ENCODE data around the gene SLC25A13.

SLC25A13 gene

GRCh38 chr7:96179341-96179740 lies 142.6 kb downstream of the SLC25A13 start:
- no peak overlapping the region for H3K4me3 ChIP-seq (ENCODE audit: low read depth, low read length)
- no peak for TF ChIP-seq CTCF (IDR thresholded peaks at IDR 0.05; ENCODE audit: low read depth, low read length, missing control alignments)
- in situ Hi-C loops (cut with HindIII; ENCODE audit: low sequenced_read_pairs) = no loop called here
- DNase-seq (ENCODE audit: low read depth) = no peak

GRCh38 chr7:96178581-96178980 lies 143.3 kb downstream of the SLC25A13 start:
- in situ Hi-C loops (cut with HindIII; ENCODE audit: low sequenced_read_pairs) = no loop called here
- no peak for DNase-seq (ENCODE audit: low read depth)
- no peak overlapping the region for H3K4me3 ChIP-seq (ENCODE audit: low read depth, low read length)
- no peak for TF ChIP-seq CTCF (IDR thresholded peaks at IDR 0.05; ENCODE audit: low read depth, low read length, missing control alignments)

DNA sequence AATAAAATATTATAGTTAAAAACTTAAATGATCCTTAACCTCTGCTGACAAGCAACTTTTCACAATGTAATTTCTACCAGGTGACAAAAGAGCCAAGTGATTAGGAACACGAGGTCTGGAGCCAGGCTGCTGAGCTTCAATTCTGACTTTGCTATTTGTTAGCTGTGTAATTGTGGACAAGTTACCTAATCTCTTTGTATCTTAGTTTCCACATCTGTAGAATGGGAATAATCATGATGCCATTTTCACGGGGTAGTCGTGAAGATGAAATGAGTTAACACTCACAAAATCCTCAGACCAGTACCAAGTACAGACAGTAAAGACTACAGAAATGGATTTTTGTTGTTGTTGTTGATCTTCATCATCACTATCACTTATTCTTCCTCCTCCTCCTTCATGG lies 144.5 kb downstream of the SLC25A13 start:
- DNase-seq (ENCODE audit: low read depth) = no peak
- TF ChIP-seq CTCF (IDR thresholded peaks at IDR 0.05; ENCODE audit: low read depth, low read length, missing control alignments) = no peak
- in situ Hi-C loops (cut with HindIII; ENCODE audit: low sequenced_read_pairs) = no loop called here
- H3K4me3 ChIP-seq (ENCODE audit: low read depth, low read length) = no peak overlapping the region

- no peak for DNase-seq (ENCODE audit: low read depth)
- TF ChIP-seq CTCF (IDR thresholded peaks at IDR 0.05; ENCODE audit: low read depth, low read length, missing control alignments) = no peak
- no peak overlapping the region for H3K4me3 ChIP-seq (ENCODE audit: low read depth, low read length)
- in situ Hi-C loops (cut with HindIII; ENCODE audit: low sequenced_read_pairs) = no loop called here
Measured at GRCh38 chr7:96174812-96175211, 147.1 kb downstream of the SLC25A13 start.

DNA sequence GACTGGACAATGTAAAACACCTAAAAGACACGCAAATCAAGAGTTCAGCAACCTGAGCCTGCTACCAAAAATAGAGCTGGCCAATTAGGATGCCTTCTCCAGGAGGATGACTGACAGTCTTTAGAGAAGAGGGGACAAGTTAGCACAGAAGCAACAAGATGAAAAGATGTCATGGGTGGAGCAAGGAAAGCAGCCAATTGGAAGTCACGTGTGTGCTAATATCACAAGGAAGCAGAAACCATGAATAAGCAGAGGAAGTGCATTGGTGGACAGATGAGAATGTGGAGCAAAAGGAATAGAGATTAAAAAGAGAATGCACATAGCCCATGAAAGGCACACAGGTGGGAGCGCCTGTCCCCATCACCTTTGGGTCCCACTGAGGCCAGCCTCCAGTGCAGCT lies 148.1 kb downstream of the SLC25A13 start:
- in situ Hi-C loops (cut with HindIII; ENCODE audit: low sequenced_read_pairs) = no loop called here
- H3K4me3 ChIP-seq (ENCODE audit: low read depth, low read length) = no peak overlapping the region
- no peak for DNase-seq (ENCODE audit: low read depth)
- no peak for TF ChIP-seq CTCF (IDR thresholded peaks at IDR 0.05; ENCODE audit: low read depth, low read length, missing control alignments)

DNA sequence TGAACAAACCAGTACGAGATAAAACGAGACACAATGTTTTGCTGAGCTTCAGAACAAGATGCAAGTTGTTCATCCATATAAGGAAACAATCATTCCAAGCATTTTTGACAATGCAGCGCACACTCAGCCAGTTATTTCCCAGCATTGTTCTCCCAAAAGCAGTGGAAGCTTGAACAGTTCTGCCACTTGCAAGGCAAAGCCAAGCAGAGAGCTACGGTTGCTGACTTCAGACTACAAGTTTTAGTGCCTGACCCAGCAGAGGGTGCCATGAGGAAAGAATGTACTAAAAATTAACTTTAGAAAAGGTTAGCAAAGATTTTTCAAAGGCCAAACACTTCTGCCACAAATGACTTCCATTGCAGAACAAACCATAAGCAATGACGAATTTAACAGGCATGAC lies 152.5 kb downstream of the SLC25A13 start:
- in situ Hi-C loops (cut with HindIII; ENCODE audit: low sequenced_read_pairs) = no loop called here
- no peak for DNase-seq (ENCODE audit: low read depth)
- no peak overlapping the region for H3K4me3 ChIP-seq (ENCODE audit: low read depth, low read length)
- TF ChIP-seq CTCF (IDR thresholded peaks at IDR 0.05; ENCODE audit: low read depth, low read length, missing control alignments) = no peak

- DNase-seq (ENCODE audit: low read depth) = no peak
- TF ChIP-seq CTCF (IDR thresholded peaks at IDR 0.05; ENCODE audit: low read depth, low read length, missing control alignments) = no peak
- in situ Hi-C loops (cut with HindIII; ENCODE audit: low sequenced_read_pairs) = no loop called here
- H3K4me3 ChIP-seq (ENCODE audit: low read depth, low read length) = no peak overlapping the region
Measured at GRCh38 chr7:96167424-96167823, 154.5 kb downstream of the SLC25A13 start.

Data from astrocyte of the cerebellum (primary cell).